Central memory CD4-positive, alpha-beta T cell (primary cell): Measurements from ENCODE around the gene CELF2.

Experiments used
- DNase-seq: peaks from one replicate; pipeline ENCODE4 v3.0.0; 2022

Gene CELF2

GRCh38 chr10:11063856-11064255 is 46.2 kb downstream of the CELF2 start:
- DNase-seq = no peak

GRCh38 chr10:11064832-11065231 is 47.2 kb downstream of the CELF2 start:
- DNase-seq = no peak

GRCh38 chr10:11065567-11065966 is 47.9 kb downstream of the CELF2 start:
- no peak for DNase-seq

- DNase-seq = no peak
Observed at GRCh38 chr10:11066520-11066919, 48.8 kb downstream of the CELF2 start.

GRCh38 chr10:11068861-11069633 is 51.4 kb downstream of the CELF2 start:
- DNase-seq = no peak

- no peak for DNase-seq
Observed at GRCh38 chr10:11073410-11073809, 55.7 kb downstream of the CELF2 start.

- DNase-seq = no peak
Observed at GRCh38 chr10:11074536-11075267, 57.0 kb downstream of the CELF2 start.

GRCh38 chr10:11076221-11076620 is 58.5 kb downstream of the CELF2 start:
- no peak for DNase-seq

GRCh38 chr10:11080564-11080984 is 62.9 kb downstream of the CELF2 start:
- DNase-seq = no peak

GRCh38 chr10:11081408-11081807 is 63.7 kb downstream of the CELF2 start:
- no peak for DNase-seq

GRCh38 chr10:11082526-11082925 is 64.9 kb downstream of the CELF2 start:
- DNase-seq = no peak

- DNase-seq = no peak
Observed at GRCh38 chr10:11083051-11083450, 65.4 kb downstream of the CELF2 start.

GRCh38 chr10:11085545-11085944 is 67.9 kb downstream of the CELF2 start:
- DNase-seq = no peak

GRCh38 chr10:11086177-11086840 is 68.6 kb downstream of the CELF2 start:
- DNase-seq = no peak

GRCh38 chr10:11087372-11087771 is 69.7 kb downstream of the CELF2 start:
- DNase-seq = no peak

- DNase-seq = no peak
Observed at GRCh38 chr10:11088709-11089108, 71.0 kb downstream of the CELF2 start.

- no peak for DNase-seq
Observed at GRCh38 chr10:11089272-11089671, 71.6 kb downstream of the CELF2 start.

- no peak for DNase-seq
Observed at GRCh38 chr10:11091517-11092102, 73.9 kb downstream of the CELF2 start.

- DNase-seq = no peak
Observed at GRCh38 chr10:11093771-11094736, 76.4 kb downstream of the CELF2 start.

GRCh38 chr10:11095374-11095801 is 77.7 kb downstream of the CELF2 start:
- no peak for DNase-seq

- no peak for DNase-seq
Observed at GRCh38 chr10:11096422-11096821, 78.8 kb downstream of the CELF2 start.

GRCh38 chr10:11097686-11098085 is 80.0 kb downstream of the CELF2 start:
- DNase-seq = no peak
